SJSA1 (cell line): ENCODE results near the gene GRID2. TPM values are rescaled to one million over a fixed set of nuclear protein-coding genes. Genes with fewer than 3 reads are reported as not detected.
"Not testable (repeated sequence)": the region's sequence is repeated elsewhere in the genome, so short reads cannot be mapped to it uniquely, and the experiment has no call there.

Experiments used
- DNase-seq, 2 experiments: peaks; one replicate each; pipeline ENCODE4 v3.0.0-alpha.2; 2015 to 2020; ENCODE audit warnings: low spot score in 2 of 2, low read depth in 1 of 2
- H3K27ac ChIP-seq: fragments of 250-450 bp; sonication (Bioruptor Pico); 2 replicates; pipeline ENCODE4 v1.5.1; 2020; ENCODE audit warnings: mild to moderate bottlenecking, moderate library complexity
- H3K27me3 ChIP-seq: fragments of 250-450 bp; sonication (Bioruptor Pico); replicated peaks from 2 replicates; pipeline ENCODE4 v1.5.1; 2020; ENCODE audit warnings: mild to moderate bottlenecking, moderate library complexity
- H3K36me3 ChIP-seq: fragments of 250-450 bp; sonication (Bioruptor Pico); 2 replicates; pipeline ENCODE4 v1.5.1; 2020; ENCODE audit warnings: mild to moderate bottlenecking
- H3K4me1 ChIP-seq: fragments of 250-450 bp; sonication (Bioruptor Pico); replicated peaks from 2 replicates; pipeline ENCODE4 v1.6.1; 2021; ENCODE audit warnings: mild to moderate bottlenecking
- H3K4me3 ChIP-seq: fragments of 250-450 bp; sonication (Bioruptor Pico); 2 replicates; pipeline ENCODE4 v1.5.1; 2020; ENCODE audit warnings: mild to moderate bottlenecking
- H3K9me3 ChIP-seq: fragments of 250-450 bp; sonication (Bioruptor Pico); replicated peaks from 2 replicates; pipeline ENCODE4 v1.5.1; 2020; ENCODE audit warnings: mild to moderate bottlenecking
- total RNA-seq: library from RNA; depleted of rRNA; stranded (reverse); fragments of >200 nt; shearing (Covaris generic); gene quantifications from 2 replicates; pipeline ENCODE4 v1.2.3, GENCODE V29; 2014

GRID2 gene
- total RNA-seq, 1 experiment from 2014 or later = not detected

- no peaks in the 10 kb centered on the region for H3K9me3 ChIP-seq
- H3K4me1 ChIP-seq = no peaks in the 10 kb centered on the region
- no peak overlapping the region for H3K4me3 ChIP-seq
- H3K36me3 ChIP-seq = no peaks in the 10 kb centered on the region
- no peaks in the 10 kb centered on the region for H3K27me3 ChIP-seq
- no peak for DNase-seq
- H3K27ac ChIP-seq = no peak overlapping the region
These were observed 129.5 kb downstream of the GRID2 start for GRCh38 chr4:92433272-92433758.

- not testable (repeated sequence) for H3K4me1 ChIP-seq, H3K36me3 ChIP-seq, DNase-seq, H3K27me3 ChIP-seq, H3K4me3 ChIP-seq, H3K9me3 ChIP-seq, H3K27ac ChIP-seq
These were observed 135.0 kb downstream of the GRID2 start for GRCh38 chr4:92438722-92439121.

- not testable (repeated sequence) for H3K27ac ChIP-seq, H3K4me1 ChIP-seq, H3K9me3 ChIP-seq, H3K27me3 ChIP-seq, H3K36me3 ChIP-seq, H3K4me3 ChIP-seq, DNase-seq
These were observed 138.4 kb downstream of the GRID2 start for GRCh38 chr4:92442131-92442530.

- not testable (repeated sequence) for H3K9me3 ChIP-seq, H3K36me3 ChIP-seq, H3K27me3 ChIP-seq, H3K27ac ChIP-seq, H3K4me3 ChIP-seq, DNase-seq, H3K4me1 ChIP-seq
These were observed 140.5 kb downstream of the GRID2 start for GRCh38 chr4:92444143-92444843.

GRCh38 chr4:92445127-92445526 is 141.4 kb downstream of the GRID2 start:
- Histone ChIP-seq H3K9me3 (no peaks in the 10 kb centered on the region), H3K4me3 (no peak overlapping the region), H3K4me1 (no peaks in the 10 kb centered on the region), H3K27ac (no peak overlapping the region), H3K27me3 (no peaks in the 10 kb centered on the region), H3K36me3 (no peaks in the 10 kb centered on the region)
- DNase-seq = no peak

- H3K4me3 ChIP-seq = no peak overlapping the region
- no peak overlapping the region for H3K27ac ChIP-seq
- no peaks in the 10 kb centered on the region for H3K4me1 ChIP-seq
- H3K27me3 ChIP-seq = no peaks in the 10 kb centered on the region
- H3K36me3 ChIP-seq = no peaks in the 10 kb centered on the region
- no peak for DNase-seq
- H3K9me3 ChIP-seq = no peaks in the 10 kb centered on the region
These were observed 143.6 kb downstream of the GRID2 start for GRCh38 chr4:92447255-92447905.

GRCh38 chr4:92448176-92448575 is 144.4 kb downstream of the GRID2 start:
- not testable (repeated sequence) for H3K4me3 ChIP-seq, H3K9me3 ChIP-seq, H3K27ac ChIP-seq, H3K27me3 ChIP-seq, DNase-seq, H3K36me3 ChIP-seq, H3K4me1 ChIP-seq

- Histone ChIP-seq H3K36me3 (no peaks in the 10 kb centered on the region), H3K4me1 (no peaks in the 10 kb centered on the region), H3K9me3 (no peaks in the 10 kb centered on the region), H3K27me3 (no peaks in the 10 kb centered on the region), H3K27ac (no peak overlapping the region), H3K4me3 (no peak overlapping the region)
- no peak for DNase-seq
These were observed 146.9 kb downstream of the GRID2 start for GRCh38 chr4:92450694-92451093.

- DNase-seq = no peak
- H3K4me3 ChIP-seq = no peak overlapping the region
- no peaks in the 10 kb centered on the region for H3K9me3 ChIP-seq
- no peaks in the 10 kb centered on the region for H3K36me3 ChIP-seq
- H3K4me1 ChIP-seq = no peaks in the 10 kb centered on the region
- no peak overlapping the region for H3K27ac ChIP-seq
- no peaks in the 10 kb centered on the region for H3K27me3 ChIP-seq
These were observed 148.0 kb downstream of the GRID2 start for GRCh38 chr4:92451782-92452181.

- DNase-seq, H3K36me3 ChIP-seq, H3K27me3 ChIP-seq, H3K27ac ChIP-seq, H3K4me3 ChIP-seq, H3K4me1 ChIP-seq, H3K9me3 ChIP-seq: not testable (repeated sequence)
These were observed 148.6 kb downstream of the GRID2 start for GRCh38 chr4:92452383-92452782.

GRCh38 chr4:92455329-92455839 is 151.6 kb downstream of the GRID2 start:
- Histone ChIP-seq H3K9me3 (no peaks in the 10 kb centered on the region), H3K4me1 (no peaks in the 10 kb centered on the region), H3K36me3 (no peaks in the 10 kb centered on the region), H3K4me3 (no peak overlapping the region), H3K27me3 (no peaks in the 10 kb centered on the region), H3K27ac (no peak overlapping the region)
- DNase-seq = no peak

- DNase-seq = no peak
- Histone ChIP-seq H3K36me3 (no peaks in the 10 kb centered on the region), H3K4me1 (no peaks in the 10 kb centered on the region), H3K9me3 (no peaks in the 10 kb centered on the region), H3K4me3 (no peak overlapping the region), H3K27me3 (no peaks in the 10 kb centered on the region), H3K27ac (no peak overlapping the region)
These were observed 152.2 kb downstream of the GRID2 start for GRCh38 chr4:92455951-92456350.

- no peaks in the 10 kb centered on the region for H3K36me3 ChIP-seq
- H3K9me3 ChIP-seq = no peaks in the 10 kb centered on the region
- no peak overlapping the region for H3K27ac ChIP-seq
- no peak for DNase-seq
- H3K4me3 ChIP-seq = no peak overlapping the region
- H3K27me3 ChIP-seq = no peaks in the 10 kb centered on the region
- H3K4me1 ChIP-seq = no peaks in the 10 kb centered on the region
These were observed 158.0 kb downstream of the GRID2 start for GRCh38 chr4:92461732-92462131.

GRCh38 chr4:92477298-92477697 is 173.5 kb downstream of the GRID2 start:
- H3K27ac ChIP-seq = no peak overlapping the region

More at GRCh38 chr4:92477298-92477697, 173.5 kb downstream of the GRID2 start:
- Histone ChIP-seq H3K9me3 (no peaks in the 10 kb centered on the region), H3K4me1 (no peaks in the 10 kb centered on the region), H3K27me3 (peaks cover 2% of the 10 kb centered on the region; the same call in 1 of the 2 replicates), H3K4me3 (no peak overlapping the region), H3K36me3 (no peaks in the 10 kb centered on the region)
- no peak for DNase-seq
